KMS-11 (cell line): ENCODE results near the gene ADCY7.

Source experiments
- H2AFZ ChIP-seq: fragments of 200-600 bp; sonication (generic); 2 replicates; pipeline ENCODE4 v1.6.1; 2016; ENCODE audit warnings: antibody characterized with exemption, mixed run types, low read depth
- H3K27ac ChIP-seq: fragments of 200-600 bp; sonication (generic); 2 replicates; pipeline ENCODE4 v1.6.1; 2016; ENCODE audit warnings: mild to moderate bottlenecking, mixed run types
- H3K27me3 ChIP-seq: fragments of 200-600 bp; sonication (generic); 2 replicates; pipeline ENCODE4 v1.6.1; 2017; ENCODE audit warnings: mild to moderate bottlenecking, low read depth, mixed run types, moderate library complexity; ENCODE audit not compliant: insufficient read depth
- H3K36me3 ChIP-seq: fragments of 200-600 bp; sonication (generic); 2 replicates; pipeline ENCODE4 v1.6.1; 2017; ENCODE audit warnings: mild to moderate bottlenecking, mixed run types; ENCODE audit not compliant: insufficient read depth
- H3K4me1 ChIP-seq: fragments of 200-600 bp; sonication (generic); 2 replicates; pipeline ENCODE4 v1.6.1; 2016; ENCODE audit warnings: mild to moderate bottlenecking, low read depth, mixed run types; ENCODE audit not compliant: poor library complexity, severe bottlenecking
- H3K4me2 ChIP-seq: fragments of 200-600 bp; sonication (generic); 2 replicates; pipeline ENCODE4 v1.7.0; 2016; ENCODE audit warnings: mild to moderate bottlenecking, mixed run types
- H3K4me3 ChIP-seq: fragments of 200-600 bp; sonication (generic); IDR thresholded peaks from 2 replicates; pipeline ENCODE4 v1.6.1; 2017; ENCODE audit warnings: low read depth, low read length, mixed read lengths; ENCODE audit not compliant: insufficient read depth
- H3K79me2 ChIP-seq: fragments of 200-600 bp; sonication (generic); 2 replicates; pipeline ENCODE4 v1.6.1; 2016; ENCODE audit warnings: low read depth, mixed run types; ENCODE audit not compliant: insufficient read depth
- H3K9ac ChIP-seq: fragments of 200-600 bp; sonication (generic); 2 replicates; pipeline ENCODE4 v1.6.1; 2016; ENCODE audit warnings: mild to moderate bottlenecking, mixed run types
- H4K20me1 ChIP-seq: fragments of 200-600 bp; sonication (generic); 2 replicates; pipeline ENCODE4 v1.6.1; 2016; ENCODE audit warnings: mild to moderate bottlenecking, mixed run types; ENCODE audit not compliant: insufficient read depth
- TF ChIP-seq, protein P1 (sequence below): fragments of 200-600 bp; sonication (generic); conservative IDR thresholded peaks from 2 replicates; pipeline ENCODE4 v1.6.1; 2017; ENCODE audit warnings: low read depth, mild to moderate bottlenecking, antibody characterized with exemption, low read length, moderate library complexity, mixed read lengths

The ADCY7 gene

DNA sequence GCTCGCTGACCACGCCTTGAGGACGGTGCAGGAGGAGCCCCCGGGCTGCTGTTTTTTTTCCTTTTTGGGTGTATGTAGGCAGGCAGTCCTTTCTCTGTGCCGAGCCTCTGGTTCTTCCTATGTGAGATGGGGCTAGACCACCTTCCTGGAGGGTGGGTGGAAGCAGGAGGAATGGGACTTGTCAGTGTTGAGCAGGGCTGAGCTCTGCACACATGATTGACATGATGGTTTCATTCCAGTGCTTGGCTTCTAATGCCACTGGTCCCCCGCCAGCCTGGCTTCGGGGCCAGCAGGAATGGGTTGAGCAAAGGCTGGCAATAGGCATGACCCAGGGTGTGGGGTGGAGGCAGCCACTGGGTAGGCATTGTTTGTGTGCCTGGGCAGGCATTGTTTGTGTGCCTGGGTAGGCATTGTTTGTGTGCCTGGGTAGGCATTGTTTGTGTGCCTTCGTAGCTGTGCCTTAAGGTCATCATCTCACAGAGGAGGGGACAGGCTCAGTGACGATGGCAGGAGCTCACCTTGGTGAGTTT lies 14.2 kb upstream of the ADCY7 start:
- no peak overlapping the region for H3K27ac ChIP-seq
- no peaks in the 10 kb centered on the region for H3K4me1 ChIP-seq
- H3K36me3 ChIP-seq = no peaks in the 10 kb centered on the region
- no peak overlapping the region for H3K4me3 ChIP-seq
- no peaks in the 10 kb centered on the region for H3K27me3 ChIP-seq
- TF ChIP-seq, protein P1, sequence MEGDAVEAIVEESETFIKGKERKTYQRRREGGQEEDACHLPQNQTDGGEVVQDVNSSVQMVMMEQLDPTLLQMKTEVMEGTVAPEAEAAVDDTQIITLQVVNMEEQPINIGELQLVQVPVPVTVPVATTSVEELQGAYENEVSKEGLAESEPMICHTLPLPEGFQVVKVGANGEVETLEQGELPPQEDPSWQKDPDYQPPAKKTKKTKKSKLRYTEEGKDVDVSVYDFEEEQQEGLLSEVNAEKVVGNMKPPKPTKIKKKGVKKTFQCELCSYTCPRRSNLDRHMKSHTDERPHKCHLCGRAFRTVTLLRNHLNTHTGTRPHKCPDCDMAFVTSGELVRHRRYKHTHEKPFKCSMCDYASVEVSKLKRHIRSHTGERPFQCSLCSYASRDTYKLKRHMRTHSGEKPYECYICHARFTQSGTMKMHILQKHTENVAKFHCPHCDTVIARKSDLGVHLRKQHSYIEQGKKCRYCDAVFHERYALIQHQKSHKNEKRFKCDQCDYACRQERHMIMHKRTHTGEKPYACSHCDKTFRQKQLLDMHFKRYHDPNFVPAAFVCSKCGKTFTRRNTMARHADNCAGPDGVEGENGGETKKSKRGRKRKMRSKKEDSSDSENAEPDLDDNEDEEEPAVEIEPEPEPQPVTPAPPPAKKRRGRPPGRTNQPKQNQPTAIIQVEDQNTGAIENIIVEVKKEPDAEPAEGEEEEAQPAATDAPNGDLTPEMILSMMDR = no peak
- no peak overlapping the region for H2AFZ ChIP-seq
- H3K4me2 ChIP-seq = no peak overlapping the region
- H3K79me2 ChIP-seq = no peaks in the 10 kb centered on the region
- H4K20me1 ChIP-seq = no peaks in the 10 kb centered on the region
- no peak overlapping the region for H3K9ac ChIP-seq

DNA sequence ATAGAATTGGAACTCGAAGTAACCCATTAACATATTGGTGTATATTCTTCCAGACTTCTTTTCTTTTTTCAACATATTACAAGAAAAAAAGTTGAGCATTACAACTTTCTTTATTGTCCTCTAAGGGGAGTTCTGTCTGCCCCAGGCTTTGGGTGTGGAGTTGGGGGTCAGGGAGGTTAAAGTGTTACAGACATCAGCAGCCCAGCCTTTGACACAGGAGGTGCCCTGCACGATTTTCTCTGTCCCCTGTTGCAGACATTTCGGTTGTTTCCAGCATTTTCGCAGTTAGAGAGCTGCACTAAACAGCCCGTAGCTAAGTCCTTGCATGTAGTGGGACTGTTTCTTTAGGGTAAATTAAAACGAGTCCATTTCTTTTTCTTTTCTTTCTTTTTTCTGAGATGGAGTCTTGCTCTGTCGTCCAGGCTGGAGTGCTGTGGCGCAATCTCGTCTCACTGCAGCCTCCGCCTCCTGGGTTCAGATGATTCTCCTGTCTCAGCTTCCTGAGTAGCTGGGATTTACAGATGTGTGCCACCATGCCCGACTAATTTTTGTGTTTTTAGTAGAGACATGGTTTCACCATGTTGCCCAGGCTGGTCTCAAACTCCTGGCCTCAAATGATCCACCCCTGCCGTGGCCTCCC lies 13.4 kb upstream of the ADCY7 start:
- Histone ChIP-seq H3K36me3 (no peaks in the 10 kb centered on the region), H2AFZ (no peak overlapping the region), H3K4me3 (no peak overlapping the region), H3K27ac (no peak overlapping the region), H3K4me1 (no peaks in the 10 kb centered on the region), H3K9ac (no peak overlapping the region), H4K20me1 (no peaks in the 10 kb centered on the region), H3K79me2 (no peaks in the 10 kb centered on the region), H3K4me2 (no peak overlapping the region), H3K27me3 (no peaks in the 10 kb centered on the region)
- TF ChIP-seq, protein P1 = no peak

DNA sequence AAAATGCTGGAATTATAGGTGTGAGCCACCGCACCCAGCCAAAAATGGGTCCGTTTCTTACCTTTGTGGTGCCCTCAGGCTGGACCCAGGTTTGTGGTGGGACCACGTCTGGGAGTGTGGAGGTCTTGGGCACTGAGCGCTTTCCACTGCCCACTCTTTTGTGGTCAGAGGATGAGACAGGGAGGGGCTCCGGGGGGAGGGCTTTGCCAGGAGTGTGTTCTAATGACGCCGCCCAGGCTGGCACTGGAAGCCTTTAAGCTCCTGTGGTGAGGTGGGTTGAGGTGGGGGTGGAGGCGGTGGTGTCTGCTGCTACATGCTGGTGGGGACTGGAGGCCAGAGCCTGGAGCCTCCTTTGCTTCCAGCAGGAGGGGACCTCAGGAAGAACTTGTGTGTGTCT lies 12.8 kb upstream of the ADCY7 start:
- Histone ChIP-seq H3K27me3 (no peaks in the 10 kb centered on the region), H3K4me3 (no peak overlapping the region), H3K27ac (no peak overlapping the region), H3K4me2 (no peak overlapping the region), H4K20me1 (no peaks in the 10 kb centered on the region), H3K9ac (no peak overlapping the region), H3K4me1 (no peaks in the 10 kb centered on the region), H3K79me2 (no peaks in the 10 kb centered on the region), H2AFZ (no peak overlapping the region), H3K36me3 (no peaks in the 10 kb centered on the region)
- TF ChIP-seq, protein P1 = no peak

DNA sequence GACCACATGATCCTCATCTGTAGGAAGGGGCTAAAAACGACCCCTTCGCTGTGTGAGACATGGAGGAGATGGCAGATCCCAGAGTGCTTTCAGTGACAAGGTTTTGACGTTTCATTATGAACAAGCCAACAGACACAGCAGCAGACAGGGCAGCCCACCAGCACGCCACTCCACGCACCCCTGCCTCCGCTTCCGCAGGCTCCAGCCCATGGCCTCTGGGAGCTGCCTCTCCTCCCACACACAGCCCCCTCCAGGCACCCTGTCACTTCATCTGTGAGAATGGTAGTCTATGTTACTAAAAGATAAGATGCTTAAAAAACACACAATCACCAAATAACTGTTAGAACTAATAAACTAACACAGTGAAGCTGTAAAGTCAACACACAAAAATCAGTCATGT lies 12.3 kb upstream of the ADCY7 start:
- Histone ChIP-seq H4K20me1 (no peaks in the 10 kb centered on the region), H3K9ac (no peak overlapping the region)
- TF ChIP-seq, protein P1 = no peak

More for the DNA sequence above, 12.3 kb upstream of the ADCY7 start:
- Histone ChIP-seq H3K27ac (no peak overlapping the region), H3K36me3 (no peaks in the 10 kb centered on the region), H3K4me2 (no peak overlapping the region), H3K27me3 (no peaks in the 10 kb centered on the region), H3K79me2 (no peaks in the 10 kb centered on the region), H3K4me1 (no peaks in the 10 kb centered on the region), H3K4me3 (no peak overlapping the region), H2AFZ (no peak overlapping the region)
